EH (cell line): ENCODE data around the gene ABHD12.
"Not testable (repeated sequence)": the region's sequence is repeated elsewhere in the genome, so short reads cannot be mapped to it uniquely, and the experiment has no call there.

Experiments used
- DNase-seq: peaks from one replicate; pipeline ENCODE4 v3.0.0-alpha.2; 2015; ENCODE audit warnings: low read depth

Gene ABHD12

DNA sequence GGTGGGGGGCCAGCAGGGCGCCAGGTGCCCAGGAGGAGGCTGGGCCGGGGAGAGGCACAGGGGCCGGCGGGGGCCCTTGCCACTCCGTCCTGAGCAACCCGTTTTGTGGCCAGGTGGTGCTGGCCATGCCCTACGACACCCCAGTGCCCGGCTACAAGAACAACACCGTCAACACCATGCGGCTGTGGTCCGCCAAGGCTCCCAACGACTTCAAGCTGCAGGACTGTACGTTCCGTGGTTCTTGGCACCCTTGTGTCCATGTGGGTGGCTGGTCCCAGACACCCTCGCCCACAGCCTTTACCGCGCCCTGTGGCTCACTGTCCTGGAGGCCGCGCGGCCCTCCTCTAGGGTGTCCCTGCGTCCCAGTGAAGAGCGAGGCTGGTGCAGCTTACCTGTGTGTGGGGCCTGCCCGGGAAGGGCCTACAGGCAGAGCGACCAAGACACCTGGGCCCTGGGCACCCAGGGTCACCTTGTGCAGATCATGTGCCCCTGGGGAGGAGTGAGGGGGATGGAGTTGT, 114.0 kb downstream of the ABHD12 start:
- DNase-seq: no peak

DNA sequence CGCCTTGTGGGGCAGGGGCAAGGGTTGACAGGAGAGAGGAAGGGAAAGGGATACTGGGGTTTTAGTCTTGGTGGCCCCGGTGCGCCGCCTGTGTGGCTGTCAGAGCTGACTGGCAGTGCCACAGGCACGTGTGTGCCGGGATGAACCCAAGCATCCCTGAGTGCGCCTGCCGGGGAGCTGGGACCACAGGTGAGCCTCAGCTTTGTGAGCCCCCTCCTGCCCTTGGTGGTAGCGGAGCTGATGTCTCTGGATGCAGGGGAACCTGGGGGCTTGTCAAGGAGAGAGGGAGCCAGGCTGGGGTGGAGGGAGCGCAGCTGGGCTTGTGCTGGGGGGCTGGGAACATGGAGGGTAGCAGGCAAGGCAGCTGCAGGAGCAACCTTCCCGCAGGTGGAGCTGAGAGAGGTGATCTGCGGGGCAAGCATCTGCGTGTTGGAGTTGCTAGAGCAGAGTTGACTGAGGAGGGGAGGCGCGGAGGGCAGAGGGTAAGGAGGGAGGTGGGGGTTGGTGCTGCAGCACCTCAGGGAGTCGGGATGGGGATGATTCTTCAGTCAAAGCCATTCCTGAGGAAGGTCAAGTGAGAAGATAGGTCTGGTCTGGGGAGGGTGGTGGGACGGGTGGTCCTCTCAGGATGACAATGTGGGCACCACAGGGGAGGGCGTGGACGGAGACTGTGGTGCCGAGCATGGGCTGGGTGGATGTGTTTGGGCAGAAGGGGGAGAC, 114.7 kb downstream of the ABHD12 start:
- no peak for DNase-seq

GRCh38 chr20:25274891-25275812, 115.5 kb downstream of the ABHD12 start:
- no peak for DNase-seq

- no peak for DNase-seq
These were observed 116.2 kb downstream of the ABHD12 start for GRCh38 chr20:25274481-25274880.

DNA sequence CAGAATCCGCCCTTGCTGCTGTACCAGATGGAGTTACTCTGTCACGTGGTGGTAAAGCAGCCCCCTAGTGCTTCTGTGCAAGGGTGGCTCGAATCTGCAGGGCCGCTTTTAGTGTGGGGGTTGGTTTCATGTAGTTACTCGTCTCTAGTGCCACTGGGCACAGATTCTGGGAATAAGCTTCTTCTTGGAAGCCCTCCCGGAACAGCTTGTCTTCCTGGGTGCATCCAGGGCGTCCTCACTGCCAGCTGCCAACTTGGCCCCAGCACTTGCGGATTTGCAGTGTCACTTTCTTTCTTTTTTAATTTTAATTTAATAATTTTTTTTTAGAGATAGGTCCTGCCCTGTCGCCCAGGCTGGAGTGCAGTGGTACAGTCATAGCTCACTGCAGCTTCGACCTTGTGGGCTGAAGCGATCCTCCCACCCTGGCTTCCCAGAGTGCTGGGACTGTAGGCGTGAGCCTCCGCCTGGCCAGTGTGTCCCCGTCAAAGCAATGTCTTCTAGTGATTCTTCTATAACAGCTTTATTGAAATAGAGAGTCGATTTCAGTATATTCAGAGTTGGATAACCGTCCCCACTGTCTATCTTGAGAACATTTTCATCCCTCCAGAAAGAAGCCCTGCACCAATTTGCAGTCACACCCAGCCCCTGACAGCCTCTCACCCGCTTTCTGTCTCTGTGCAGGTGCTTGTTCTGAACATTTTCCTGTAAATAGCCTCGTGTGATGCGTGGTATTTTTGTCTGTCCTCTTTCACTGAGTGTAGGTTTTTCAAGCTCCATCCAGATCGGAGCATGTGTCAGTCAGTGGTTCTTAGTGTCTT, 116.9 kb downstream of the ABHD12 start:
- no peak for DNase-seq

DNA sequence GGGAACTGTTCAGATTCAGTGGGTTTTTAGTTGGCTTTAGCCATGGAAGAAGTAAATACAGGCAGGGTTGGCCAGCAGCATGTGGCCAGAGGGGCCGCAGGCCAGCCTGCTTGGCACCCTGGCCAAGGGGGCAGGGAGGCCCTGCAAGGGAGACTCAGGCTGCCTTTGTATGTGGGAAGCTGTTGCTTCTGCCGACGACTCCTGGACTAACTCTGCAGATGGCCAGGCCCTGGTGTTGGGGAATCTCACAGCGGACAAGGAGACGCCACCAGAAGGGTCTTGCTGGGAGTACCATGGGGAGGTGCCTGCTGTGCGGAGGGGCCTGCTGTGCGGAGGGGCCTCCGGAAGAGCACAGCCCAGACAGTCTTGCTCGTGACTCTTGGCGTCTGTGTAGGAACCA, 117.6 kb downstream of the ABHD12 start:
- DNase-seq: no peak

GRCh38 chr20:25272223-25273000, 118.2 kb downstream of the ABHD12 start:
- peak; percentile 25 for DNase-seq

DNA sequence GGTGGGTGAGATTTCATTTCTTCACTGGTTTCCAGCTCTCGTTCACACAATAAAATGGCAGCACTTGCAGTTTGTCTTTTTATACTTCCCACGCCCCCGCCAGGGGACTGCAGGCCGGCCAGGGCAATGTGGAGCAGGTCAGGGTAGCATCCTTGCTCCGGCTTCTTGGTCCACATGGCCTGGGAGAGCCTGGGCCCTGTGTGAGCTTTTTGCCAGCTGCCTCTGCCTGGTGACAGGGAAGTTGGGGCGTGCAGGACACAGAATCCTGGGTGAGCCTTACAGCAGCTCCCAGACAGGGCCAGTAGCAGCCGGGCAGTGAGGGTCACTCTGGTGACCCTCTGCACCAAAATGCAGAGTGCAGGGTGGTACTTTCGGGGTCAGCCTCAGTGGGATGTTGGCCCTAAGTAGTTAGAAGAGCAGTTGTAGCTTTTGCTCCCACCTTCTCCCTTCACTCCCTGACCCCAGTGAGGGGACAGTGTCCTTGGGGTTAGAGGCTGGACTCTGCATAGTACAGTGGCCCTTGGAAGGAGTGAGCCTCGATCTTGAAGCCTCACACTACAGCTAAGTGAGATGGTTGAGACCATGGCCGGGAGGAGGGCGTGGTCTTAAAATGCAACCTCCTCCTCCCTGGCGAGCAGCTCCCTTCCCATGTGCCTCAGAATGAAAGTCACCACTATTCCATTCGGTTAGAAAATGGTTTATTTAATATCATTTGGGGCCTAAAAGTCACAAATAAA, 119.0 kb downstream of the ABHD12 start:
- no peak for DNase-seq

DNA sequence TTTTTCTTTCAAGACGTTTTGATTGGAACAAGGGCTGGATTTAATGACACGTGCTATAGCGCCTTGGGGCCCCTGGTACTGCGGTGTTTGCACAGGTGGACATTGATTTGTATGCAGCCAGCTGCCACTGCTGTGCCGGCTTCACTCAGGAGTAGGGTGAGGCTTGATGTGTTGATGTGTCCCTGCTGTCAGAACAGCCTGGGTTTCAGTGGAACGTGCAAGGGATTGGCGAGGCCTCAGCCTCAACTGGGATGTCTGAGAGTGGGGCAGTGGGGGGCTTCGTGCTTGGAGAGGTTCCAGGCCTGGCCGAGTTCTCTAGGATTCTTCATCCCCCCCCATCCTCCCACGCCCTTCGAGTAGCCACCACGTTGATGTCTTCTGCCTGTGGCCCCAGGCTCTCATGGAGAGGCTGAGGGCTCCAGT, 119.8 kb downstream of the ABHD12 start:
- DNase-seq: no peak

DNA sequence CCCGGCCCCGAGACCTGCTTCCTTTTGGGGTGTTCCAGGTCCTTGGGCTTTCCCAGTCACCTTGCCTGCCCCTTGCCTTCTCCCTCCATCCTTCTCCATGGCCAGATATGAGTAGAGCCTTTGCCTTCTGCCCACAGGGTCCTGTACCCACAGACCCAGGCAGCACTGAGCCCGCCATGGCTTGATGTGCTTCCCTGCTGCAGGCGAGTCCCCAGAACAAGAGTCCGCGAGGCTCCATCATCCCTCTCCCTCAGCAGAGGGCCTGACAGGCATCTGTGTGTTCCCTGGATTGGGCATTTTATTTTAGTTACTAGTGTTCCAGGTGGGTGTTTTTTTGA, 120.8 kb downstream of the ABHD12 start:
- DNase-seq: no peak

GRCh38 chr20:25269057-25269832, 121.4 kb downstream of the ABHD12 start:
- no peak for DNase-seq

DNA sequence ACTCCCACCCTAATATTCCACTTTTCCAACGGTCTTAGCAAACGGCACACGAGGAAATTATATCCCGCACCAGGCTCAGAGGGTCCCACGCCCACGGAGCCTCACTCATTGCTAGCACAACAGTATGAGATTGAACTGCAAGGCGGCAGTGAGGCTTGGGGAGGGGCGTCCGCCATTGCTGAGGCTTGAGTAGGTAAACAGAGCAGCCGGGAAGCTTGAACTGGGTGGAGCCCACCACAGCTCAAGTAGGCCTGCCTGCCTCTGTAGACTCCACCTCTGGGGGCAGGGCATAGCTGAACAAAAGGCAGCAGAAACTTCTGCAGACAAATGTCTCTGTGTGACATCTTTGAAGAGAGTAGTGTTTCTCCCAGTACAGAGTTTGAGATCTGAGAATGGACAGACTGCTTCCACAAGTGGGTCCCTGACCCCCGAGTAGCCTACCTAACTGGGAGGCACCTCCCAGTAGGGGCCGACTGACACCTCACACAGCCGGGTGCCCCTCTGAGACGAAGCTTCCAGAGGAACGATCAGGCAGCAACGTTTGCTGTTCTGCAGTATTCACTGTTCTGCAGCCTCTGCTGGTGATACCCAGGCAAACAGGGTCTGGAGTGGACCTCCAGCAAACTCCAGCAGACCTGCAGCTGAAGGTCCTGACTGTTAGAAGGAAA, 129.7 kb downstream of the ABHD12 start:
- DNase-seq: not testable (repeated sequence)

DNA sequence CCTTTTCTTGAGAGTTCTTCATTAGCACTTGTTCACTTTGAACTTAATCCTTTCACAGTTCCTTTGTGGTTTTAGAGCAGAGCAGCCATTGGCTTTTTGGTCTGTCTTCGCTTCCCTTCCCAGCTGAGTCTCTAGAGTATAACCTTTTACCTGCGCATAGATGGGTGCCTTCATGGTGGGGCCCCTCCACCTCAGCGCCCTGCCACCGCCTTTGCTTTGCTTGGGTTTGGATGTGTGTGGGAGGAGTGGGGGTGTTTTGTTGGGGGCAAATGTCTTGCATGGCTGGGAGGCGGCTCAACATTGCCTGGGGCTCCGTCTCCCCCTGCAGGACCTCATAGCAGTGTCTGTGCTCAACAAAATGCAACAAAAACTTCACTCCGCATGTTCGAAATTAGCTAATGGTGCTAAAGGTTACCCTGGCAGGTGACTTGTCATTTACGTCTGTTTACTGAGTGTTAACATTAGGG, 130.8 kb downstream of the ABHD12 start:
- DNase-seq: no peak

DNA sequence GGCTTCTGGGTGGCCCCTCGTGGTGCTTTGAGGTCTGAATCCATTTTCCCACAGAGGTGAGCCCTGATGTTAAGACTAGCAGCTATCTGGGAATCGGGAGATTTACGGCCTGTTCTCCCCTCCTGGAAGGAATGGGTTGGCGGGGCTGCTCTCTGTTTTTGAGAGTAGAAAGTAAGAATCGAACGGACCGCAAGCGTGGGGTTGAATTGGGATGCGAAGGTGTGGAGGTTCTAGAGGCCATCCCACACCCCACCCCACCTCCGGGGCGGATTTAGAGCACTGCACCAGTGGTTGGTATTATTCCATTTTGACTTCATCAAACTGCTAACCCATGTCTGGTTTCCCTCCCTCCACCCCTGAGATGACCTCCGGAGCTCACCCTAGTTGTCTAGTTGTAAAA, 131.3 kb downstream of the ABHD12 start:
- no peak for DNase-seq

GRCh38 chr20:25258828-25259227, 131.8 kb downstream of the ABHD12 start:
- DNase-seq: no peak

DNA sequence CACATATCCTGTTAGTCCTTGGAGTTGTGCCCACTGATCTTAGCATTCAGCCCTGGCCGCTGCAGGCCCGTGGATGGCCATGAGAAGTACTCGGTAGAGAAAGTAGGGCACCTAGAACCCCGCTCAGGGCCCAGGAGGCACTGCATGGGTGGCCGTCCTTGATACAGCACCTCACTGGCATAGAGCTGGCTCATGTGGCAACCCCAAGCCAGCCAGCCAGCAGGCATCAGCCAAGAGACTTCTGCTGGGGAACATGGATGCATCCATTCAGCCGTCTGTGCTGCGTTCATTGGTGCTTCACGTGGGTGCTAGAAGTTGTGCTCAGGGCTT, 132.2 kb downstream of the ABHD12 start:
- DNase-seq: no peak

- no peak for DNase-seq
These were observed 132.7 kb downstream of the ABHD12 start for GRCh38 chr20:25257756-25258475.

GRCh38 chr20:25257130-25257529, 133.5 kb downstream of the ABHD12 start:
- DNase-seq: no peak
